ENCODE measurements around the gene GRM1.

The GRM1 gene

DNA sequence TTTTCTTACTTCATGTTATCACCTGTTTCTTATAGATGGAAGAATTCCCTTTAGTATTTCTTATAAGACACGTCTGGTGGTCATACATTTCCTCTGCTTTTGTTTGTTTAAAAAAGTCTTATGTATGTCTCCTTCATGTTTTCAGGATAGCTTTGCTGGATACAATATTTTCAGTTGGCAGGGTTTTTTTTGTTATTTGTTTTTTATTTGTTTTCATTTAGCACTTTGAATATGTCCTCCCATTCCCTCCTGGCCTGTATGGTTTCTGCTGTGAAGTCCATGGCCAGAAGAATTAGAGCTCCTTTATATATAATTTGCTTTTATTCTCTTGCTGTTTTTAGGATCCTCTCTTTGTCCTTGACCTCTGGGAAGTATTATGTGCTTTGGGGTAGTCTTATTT is 432.1 kb downstream of the GRM1 start:
- TF ChIP-seq, protein P1, sequence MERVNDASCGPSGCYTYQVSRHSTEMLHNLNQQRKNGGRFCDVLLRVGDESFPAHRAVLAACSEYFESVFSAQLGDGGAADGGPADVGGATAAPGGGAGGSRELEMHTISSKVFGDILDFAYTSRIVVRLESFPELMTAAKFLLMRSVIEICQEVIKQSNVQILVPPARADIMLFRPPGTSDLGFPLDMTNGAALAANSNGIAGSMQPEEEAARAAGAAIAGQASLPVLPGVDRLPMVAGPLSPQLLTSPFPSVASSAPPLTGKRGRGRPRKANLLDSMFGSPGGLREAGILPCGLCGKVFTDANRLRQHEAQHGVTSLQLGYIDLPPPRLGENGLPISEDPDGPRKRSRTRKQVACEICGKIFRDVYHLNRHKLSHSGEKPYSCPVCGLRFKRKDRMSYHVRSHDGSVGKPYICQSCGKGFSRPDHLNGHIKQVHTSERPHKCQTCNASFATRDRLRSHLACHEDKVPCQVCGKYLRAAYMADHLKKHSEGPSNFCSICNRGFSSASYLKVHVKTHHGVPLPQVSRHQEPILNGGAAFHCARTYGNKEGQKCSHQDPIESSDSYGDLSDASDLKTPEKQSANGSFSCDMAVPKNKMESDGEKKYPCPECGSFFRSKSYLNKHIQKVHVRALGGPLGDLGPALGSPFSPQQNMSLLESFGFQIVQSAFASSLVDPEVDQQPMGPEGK (CRISPR knock-in tag; IDR thresholded peaks at IDR 0.05; ENCODE audit: borderline replicate concordance) = no peak
- TF ChIP-seq TOX (CRISPR knock-in tag; IDR thresholded peaks at IDR 0.05; ENCODE audit: borderline replicate concordance) (no peak), ISL1 (CRISPR knock-in tag; IDR thresholded peaks at IDR 0.05) (no peak), CSDC2 (CRISPR knock-in tag; IDR thresholded peaks at IDR 0.05) (no peak), ZFP3 (CRISPR knock-in tag; IDR thresholded peaks at IDR 0.05) (no peak), RARB (CRISPR knock-in tag; IDR thresholded peaks at IDR 0.05) (no peak)
- TF ChIP-seq, protein P2, sequence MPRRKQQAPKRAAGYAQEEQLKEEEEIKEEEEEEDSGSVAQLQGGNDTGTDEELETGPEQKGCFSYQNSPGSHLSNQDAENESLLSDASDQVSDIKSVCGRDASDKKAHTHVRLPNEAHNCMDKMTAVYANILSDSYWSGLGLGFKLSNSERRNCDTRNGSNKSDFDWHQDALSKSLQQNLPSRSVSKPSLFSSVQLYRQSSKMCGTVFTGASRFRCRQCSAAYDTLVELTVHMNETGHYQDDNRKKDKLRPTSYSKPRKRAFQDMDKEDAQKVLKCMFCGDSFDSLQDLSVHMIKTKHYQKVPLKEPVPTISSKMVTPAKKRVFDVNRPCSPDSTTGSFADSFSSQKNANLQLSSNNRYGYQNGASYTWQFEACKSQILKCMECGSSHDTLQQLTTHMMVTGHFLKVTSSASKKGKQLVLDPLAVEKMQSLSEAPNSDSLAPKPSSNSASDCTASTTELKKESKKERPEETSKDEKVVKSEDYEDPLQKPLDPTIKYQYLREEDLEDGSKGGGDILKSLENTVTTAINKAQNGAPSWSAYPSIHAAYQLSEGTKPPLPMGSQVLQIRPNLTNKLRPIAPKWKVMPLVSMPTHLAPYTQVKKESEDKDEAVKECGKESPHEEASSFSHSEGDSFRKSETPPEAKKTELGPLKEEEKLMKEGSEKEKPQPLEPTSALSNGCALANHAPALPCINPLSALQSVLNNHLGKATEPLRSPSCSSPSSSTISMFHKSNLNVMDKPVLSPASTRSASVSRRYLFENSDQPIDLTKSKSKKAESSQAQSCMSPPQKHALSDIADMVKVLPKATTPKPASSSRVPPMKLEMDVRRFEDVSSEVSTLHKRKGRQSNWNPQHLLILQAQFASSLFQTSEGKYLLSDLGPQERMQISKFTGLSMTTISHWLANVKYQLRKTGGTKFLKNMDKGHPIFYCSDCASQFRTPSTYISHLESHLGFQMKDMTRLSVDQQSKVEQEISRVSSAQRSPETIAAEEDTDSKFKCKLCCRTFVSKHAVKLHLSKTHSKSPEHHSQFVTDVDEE (CRISPR knock-in tag; IDR thresholded peaks at IDR 0.05) = no peak
- TF ChIP-seq, protein P3, sequence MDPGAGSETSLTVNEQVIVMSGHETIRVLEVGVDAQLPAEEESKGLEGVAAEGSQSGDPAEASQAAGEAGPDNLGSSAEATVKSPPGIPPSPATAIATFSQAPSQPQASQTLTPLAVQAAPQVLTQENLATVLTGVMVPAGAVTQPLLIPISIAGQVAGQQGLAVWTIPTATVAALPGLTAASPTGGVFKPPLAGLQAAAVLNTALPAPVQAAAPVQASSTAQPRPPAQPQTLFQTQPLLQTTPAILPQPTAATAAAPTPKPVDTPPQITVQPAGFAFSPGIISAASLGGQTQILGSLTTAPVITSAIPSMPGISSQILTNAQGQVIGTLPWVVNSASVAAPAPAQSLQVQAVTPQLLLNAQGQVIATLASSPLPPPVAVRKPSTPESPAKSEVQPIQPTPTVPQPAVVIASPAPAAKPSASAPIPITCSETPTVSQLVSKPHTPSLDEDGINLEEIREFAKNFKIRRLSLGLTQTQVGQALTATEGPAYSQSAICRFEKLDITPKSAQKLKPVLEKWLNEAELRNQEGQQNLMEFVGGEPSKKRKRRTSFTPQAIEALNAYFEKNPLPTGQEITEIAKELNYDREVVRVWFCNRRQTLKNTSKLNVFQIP (CRISPR knock-in tag; IDR thresholded peaks at IDR 0.05; ENCODE audit: borderline replicate concordance, low read depth) = no peak
- no peak for ATAC-seq

- ATAC-seq = no peak
- TF ChIP-seq TCF4 (CRISPR knock-in tag; IDR thresholded peaks at IDR 0.05; ENCODE audit: borderline replicate concordance) (no peak), ZNF70 (CRISPR knock-in tag; IDR thresholded peaks at IDR 0.05) (no peak), ZC3H10 (CRISPR knock-in tag; IDR thresholded peaks at IDR 0.05) (no peak), CSDC2 (CRISPR knock-in tag; IDR thresholded peaks at IDR 0.05) (no peak), ARNTL (CRISPR knock-in tag; IDR thresholded peaks at IDR 0.05; ENCODE audit: borderline replicate concordance, low read depth) (no peak), SNAI2 (CRISPR knock-in tag; IDR thresholded peaks at IDR 0.05) (no peak), BACH2 (CRISPR knock-in tag; IDR thresholded peaks at IDR 0.05; ENCODE audit: borderline replicate concordance) (no peak), ZNF8 (CRISPR knock-in tag; IDR thresholded peaks at IDR 0.05) (no peak), GLIS3 (CRISPR knock-in tag; IDR thresholded peaks at IDR 0.05) (no peak), RARB (CRISPR knock-in tag; IDR thresholded peaks at IDR 0.05) (no peak), ESRRG (CRISPR knock-in tag; IDR thresholded peaks at IDR 0.05) (no peak), ZNF565 (CRISPR knock-in tag; conservative IDR thresholded peaks at IDR 0.05; ENCODE audit: low read depth) (no peak), ZFP3 (CRISPR knock-in tag; IDR thresholded peaks at IDR 0.05) (no peak), OSR1 (CRISPR knock-in tag; IDR thresholded peaks at IDR 0.05) (no peak), ZFP30 (CRISPR knock-in tag; IDR thresholded peaks at IDR 0.05) (no peak)
- TF ChIP-seq, protein P3 (CRISPR knock-in tag; IDR thresholded peaks at IDR 0.05; ENCODE audit: borderline replicate concordance, low read depth) = no peak
- TF ChIP-seq, protein P4, sequence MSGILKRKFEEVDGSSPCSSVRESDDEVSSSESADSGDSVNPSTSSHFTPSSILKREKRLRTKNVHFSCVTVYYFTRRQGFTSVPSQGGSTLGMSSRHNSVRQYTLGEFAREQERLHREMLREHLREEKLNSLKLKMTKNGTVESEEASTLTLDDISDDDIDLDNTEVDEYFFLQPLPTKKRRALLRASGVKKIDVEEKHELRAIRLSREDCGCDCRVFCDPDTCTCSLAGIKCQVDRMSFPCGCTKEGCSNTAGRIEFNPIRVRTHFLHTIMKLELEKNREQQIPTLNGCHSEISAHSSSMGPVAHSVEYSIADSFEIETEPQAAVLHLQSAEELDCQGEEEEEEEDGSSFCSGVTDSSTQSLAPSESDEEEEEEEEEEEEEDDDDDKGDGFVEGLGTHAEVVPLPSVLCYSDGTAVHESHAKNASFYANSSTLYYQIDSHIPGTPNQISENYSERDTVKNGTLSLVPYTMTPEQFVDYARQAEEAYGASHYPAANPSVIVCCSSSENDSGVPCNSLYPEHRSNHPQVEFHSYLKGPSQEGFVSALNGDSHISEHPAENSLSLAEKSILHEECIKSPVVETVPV (CRISPR knock-in tag; IDR thresholded peaks at IDR 0.05) = no peak
- TF ChIP-seq, protein P1 (CRISPR knock-in tag; IDR thresholded peaks at IDR 0.05; ENCODE audit: borderline replicate concordance) = no peak
Observed at GRCh38 chr6:146470091-146470770, 441.4 kb downstream of the GRM1 start.

Data from SK-N-SH treated with all-trans-retinoic acid at 6 μM for 48 hours (cell line).